ENCODE measurements around the gene ZNF471.

DNA sequence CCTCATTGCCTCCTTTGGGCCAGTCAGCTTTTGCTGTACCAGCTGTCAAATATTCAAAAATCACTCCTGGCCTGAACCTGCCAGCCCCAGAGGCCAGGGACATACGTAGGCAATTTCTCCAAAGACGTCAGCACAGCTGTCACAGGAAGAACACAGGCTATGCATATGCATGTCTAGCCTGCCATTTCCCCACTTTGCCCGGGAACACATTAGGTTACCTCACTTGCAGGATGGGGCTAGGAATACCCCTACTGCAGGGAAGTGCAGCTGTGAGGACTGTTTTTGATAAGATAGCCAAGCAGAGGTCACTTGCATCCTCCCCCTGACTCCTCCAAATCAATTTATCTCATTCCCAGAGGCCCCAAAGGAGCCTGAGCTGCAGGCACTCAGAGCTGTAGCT lies 33.3 kb upstream of the ZNF471 start:
- TF ChIP-seq, protein P1, sequence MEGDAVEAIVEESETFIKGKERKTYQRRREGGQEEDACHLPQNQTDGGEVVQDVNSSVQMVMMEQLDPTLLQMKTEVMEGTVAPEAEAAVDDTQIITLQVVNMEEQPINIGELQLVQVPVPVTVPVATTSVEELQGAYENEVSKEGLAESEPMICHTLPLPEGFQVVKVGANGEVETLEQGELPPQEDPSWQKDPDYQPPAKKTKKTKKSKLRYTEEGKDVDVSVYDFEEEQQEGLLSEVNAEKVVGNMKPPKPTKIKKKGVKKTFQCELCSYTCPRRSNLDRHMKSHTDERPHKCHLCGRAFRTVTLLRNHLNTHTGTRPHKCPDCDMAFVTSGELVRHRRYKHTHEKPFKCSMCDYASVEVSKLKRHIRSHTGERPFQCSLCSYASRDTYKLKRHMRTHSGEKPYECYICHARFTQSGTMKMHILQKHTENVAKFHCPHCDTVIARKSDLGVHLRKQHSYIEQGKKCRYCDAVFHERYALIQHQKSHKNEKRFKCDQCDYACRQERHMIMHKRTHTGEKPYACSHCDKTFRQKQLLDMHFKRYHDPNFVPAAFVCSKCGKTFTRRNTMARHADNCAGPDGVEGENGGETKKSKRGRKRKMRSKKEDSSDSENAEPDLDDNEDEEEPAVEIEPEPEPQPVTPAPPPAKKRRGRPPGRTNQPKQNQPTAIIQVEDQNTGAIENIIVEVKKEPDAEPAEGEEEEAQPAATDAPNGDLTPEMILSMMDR (IDR thresholded peaks at IDR 0.05), result no peak
- TF ChIP-seq POLR2AphosphoS5 (IDR thresholded peaks at IDR 0.05), result no peak
